OCI-LY3 (cell line): ENCODE data around the gene BAIAP2.

ENCODE experiments used
- H2AFZ ChIP-seq: fragments of 200-600, 300-600 bp; shearing (Covaris generic); 2 replicates; pipeline ENCODE4 v1.6.0; 2014; ENCODE audit warnings: antibody characterized with exemption, low read depth, low read length
- H3K27ac ChIP-seq: fragments of 200-600, 300-600 bp; sonication (generic); 2 replicates; pipeline ENCODE4 v1.5.1; 2014; ENCODE audit warnings: mild to moderate bottlenecking, low read length, moderate library complexity, mixed read lengths
- H3K27me3 ChIP-seq: fragments of 200-600, 300-600 bp; sonication (generic); 2 replicates; pipeline ENCODE4 v1.6.1; 2014; ENCODE audit warnings: low read depth, low read length, mixed read lengths
- H3K36me3 ChIP-seq: fragments of 200-600, 300-600 bp; sonication (generic); replicated peaks from 2 replicates; pipeline ENCODE3; 2014; ENCODE audit warnings: low read depth, low read length, mixed read lengths
- H3K4me1 ChIP-seq: fragments of 300-600, 200-600 bp; sonication (generic); 2 replicates; pipeline ENCODE4 v1.6.1; 2014; ENCODE audit warnings: low read length, mixed read lengths
- H3K4me2 ChIP-seq: fragments of 200-600, 300-600 bp; sonication (generic); 2 replicates; pipeline ENCODE4 v1.6.1; 2014; ENCODE audit warnings: low read length, mixed read lengths
- H3K4me3 ChIP-seq: fragments of 300-600, 200-600 bp; sonication (generic); 2 replicates; pipeline ENCODE4 v1.5.1; 2014; ENCODE audit warnings: antibody characterized with exemption, mild to moderate bottlenecking, low read length, moderate library complexity
- H3K79me2 ChIP-seq: fragments of 300-600, 200-600 bp; shearing (Covaris generic); 2 replicates; pipeline ENCODE4 v1.6.1; 2014; ENCODE audit warnings: mild to moderate bottlenecking, low read length, mixed read lengths
- H3K9ac ChIP-seq: fragments of 300-600, 200-600 bp; shearing (Covaris generic); 2 replicates; pipeline ENCODE4 v1.6.0; 2014; ENCODE audit warnings: mild to moderate bottlenecking, low read length, moderate library complexity
- H3K9me3 ChIP-seq: fragments of 200-600, 300-600 bp; shearing (Covaris generic); 2 replicates; pipeline ENCODE4 v1.6.1; 2014; ENCODE audit warnings: low read length, mixed read lengths; ENCODE audit not compliant: insufficient read depth
- H4K20me1 ChIP-seq: fragments of 200-600, 300-600 bp; sonication (generic); 2 replicates; pipeline ENCODE4 v1.6.1; 2016; ENCODE audit warnings: low read length, mixed read lengths; ENCODE audit not compliant: insufficient read depth
- CTCF ChIP-seq: fragments of 200-600, 300-600 bp; sonication (generic); IDR thresholded peaks from 2 replicates; pipeline ENCODE4 v1.5.1; 2014; ENCODE audit warnings: antibody characterized with exemption, low read length, low read depth
- EZH2phosphoT487 ChIP-seq: fragments of 200-600 bp; shearing (Covaris generic); IDR thresholded peaks from 2 replicates; pipeline ENCODE4 v1.6.1; 2018; ENCODE audit warnings: antibody characterized with exemption, mixed run types, low read depth

Gene BAIAP2

GRCh38 chr17:81114351-81115093 is 79.6 kb downstream of the BAIAP2 start:
- H4K20me1 ChIP-seq = no peaks in the 10 kb centered on the region
- H3K36me3 ChIP-seq = no peaks in the 10 kb centered on the region
- H3K9ac ChIP-seq = no peak overlapping the region
- 0 out of 2 replicates have a peak, but pooled peaks cover 2% of the 10 kb centered on the region for H3K27me3 ChIP-seq
- H3K79me2 ChIP-seq = no peaks in the 10 kb centered on the region
- H2AFZ ChIP-seq = no peak overlapping the region
- no peak overlapping the region for H3K4me3 ChIP-seq
- no peaks in the 10 kb centered on the region for H3K4me1 ChIP-seq
- TF ChIP-seq EZH2phosphoT487 (no peak), CTCF (no peak)
- H3K9me3 ChIP-seq = no peaks in the 10 kb centered on the region
- H3K27ac ChIP-seq = no peak overlapping the region
- H3K4me2 ChIP-seq = no peak overlapping the region

DNA sequence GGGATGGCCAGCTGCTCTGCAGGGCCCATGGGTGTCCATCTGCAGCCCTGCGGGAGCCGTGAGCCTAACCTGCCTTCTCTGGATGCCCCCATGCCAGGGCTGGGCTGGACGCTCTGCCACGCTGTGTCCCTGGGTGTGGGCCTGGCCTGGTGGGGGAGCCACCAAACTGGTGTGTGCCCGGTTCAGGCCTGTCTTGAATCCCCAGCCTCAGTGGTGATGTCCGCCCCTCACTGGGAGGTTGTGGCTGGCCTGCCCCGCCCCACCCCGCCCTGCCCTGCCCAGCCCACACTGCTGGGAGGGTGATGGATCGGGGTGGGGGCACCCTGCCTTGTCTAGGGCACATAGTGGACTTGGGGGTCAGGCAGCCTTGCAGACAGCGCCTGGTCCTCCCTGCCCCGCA is 80.3 kb downstream of the BAIAP2 start:
- Histone ChIP-seq H4K20me1 (no peaks in the 10 kb centered on the region), H2AFZ (no peak overlapping the region), H3K9me3 (no peaks in the 10 kb centered on the region), H3K36me3 (no peaks in the 10 kb centered on the region), H3K79me2 (no peaks in the 10 kb centered on the region), H3K9ac (no peak overlapping the region), H3K4me2 (no peak overlapping the region), H3K4me3 (no peak overlapping the region), H3K4me1 (no peaks in the 10 kb centered on the region), H3K27me3 (0 out of 2 replicates have a peak, but pooled peaks cover 2% of the 10 kb centered on the region), H3K27ac (no peak overlapping the region)
- TF ChIP-seq CTCF = no peak
- TF ChIP-seq EZH2phosphoT487 = no peak

DNA sequence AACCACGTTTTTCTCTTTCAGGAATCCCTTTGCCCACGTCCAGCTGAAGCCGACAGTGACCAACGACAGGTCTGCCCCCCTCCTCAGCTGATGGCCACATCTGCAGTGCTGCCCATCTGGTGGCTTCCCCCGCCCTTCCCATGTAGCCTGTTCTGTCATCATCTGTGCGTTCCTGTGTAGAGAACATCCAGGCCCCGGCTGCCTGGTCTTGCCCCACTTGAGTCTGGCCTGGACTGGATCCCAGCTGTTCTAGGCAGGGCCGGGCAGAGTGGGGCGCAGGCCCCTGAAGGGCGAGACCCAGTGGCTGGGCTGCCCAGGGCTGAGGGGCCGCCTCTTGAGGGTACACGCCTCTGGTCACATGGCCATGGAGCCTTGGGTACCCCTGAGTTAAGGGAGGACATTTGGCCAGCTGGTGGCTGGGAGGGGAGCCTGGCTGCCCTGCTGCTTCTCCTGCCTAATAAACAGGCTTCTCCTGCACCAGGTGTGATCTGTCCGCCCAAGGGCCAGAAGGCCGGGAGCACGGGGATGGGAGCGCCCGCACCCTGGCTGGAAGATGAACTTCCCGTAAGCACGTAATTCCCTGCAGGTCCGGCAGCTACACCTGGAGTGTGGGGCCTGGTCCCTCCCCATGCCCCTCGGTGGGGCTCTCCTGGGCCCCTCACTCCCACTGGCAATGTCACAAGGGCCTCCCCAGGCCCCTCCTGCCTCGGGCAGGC is 81.0 kb downstream of the BAIAP2 start:
- no peak overlapping the region for H3K4me3 ChIP-seq
- H3K4me1 ChIP-seq = no peaks in the 10 kb centered on the region
- no peak overlapping the region for H3K4me2 ChIP-seq
- no peaks in the 10 kb centered on the region for H3K79me2 ChIP-seq
- no peak overlapping the region for H3K9ac ChIP-seq
- no peaks in the 10 kb centered on the region for H3K36me3 ChIP-seq
- H3K9me3 ChIP-seq = no peaks in the 10 kb centered on the region
- H4K20me1 ChIP-seq = no peaks in the 10 kb centered on the region
- H3K27me3 ChIP-seq = 0 out of 2 replicates have a peak, but pooled peaks cover 2% of the 10 kb centered on the region
- TF ChIP-seq EZH2phosphoT487 (no peak), CTCF (no peak)
- no peak overlapping the region for H3K27ac ChIP-seq
- H2AFZ ChIP-seq = no peak overlapping the region

DNA sequence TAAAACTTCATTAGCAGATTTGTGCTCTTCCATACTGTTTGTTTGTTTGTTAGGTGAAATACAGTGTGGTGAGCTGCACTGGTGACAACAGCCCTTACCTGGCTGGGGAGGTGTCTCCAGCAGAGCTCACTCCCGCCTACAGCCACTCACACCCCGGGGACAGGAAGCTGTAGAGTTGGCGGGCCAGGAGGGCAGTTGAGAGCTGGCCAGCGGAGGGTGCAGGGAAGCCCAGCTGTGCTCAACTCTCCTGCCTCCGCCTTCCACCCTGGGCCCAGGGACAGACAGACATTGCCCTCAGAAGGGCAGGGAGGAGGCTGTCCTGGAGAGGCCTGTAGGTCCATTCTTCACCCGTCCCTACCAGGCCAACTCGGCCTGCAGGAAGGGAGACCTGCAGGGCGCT is 81.8 kb downstream of the BAIAP2 start:
- H3K4me2 ChIP-seq = no peak overlapping the region
- TF ChIP-seq EZH2phosphoT487 (no peak), CTCF (no peak)

More for the DNA sequence above, 81.8 kb downstream of the BAIAP2 start:
- H3K9ac ChIP-seq = no peak overlapping the region
- no peak overlapping the region for H3K4me3 ChIP-seq
- no peaks in the 10 kb centered on the region for H3K79me2 ChIP-seq
- no peak overlapping the region for H3K27ac ChIP-seq
- no peaks in the 10 kb centered on the region for H3K9me3 ChIP-seq
- no peaks in the 10 kb centered on the region for H4K20me1 ChIP-seq
- no peak overlapping the region for H2AFZ ChIP-seq
- H3K36me3 ChIP-seq = no peaks in the 10 kb centered on the region
- H3K4me1 ChIP-seq = no peaks in the 10 kb centered on the region
- 0 out of 2 replicates have a peak, but pooled peaks cover 2% of the 10 kb centered on the region for H3K27me3 ChIP-seq
